HG02623 (cell line): ENCODE results near the gene NFXL1.

ENCODE experiments used
- ATAC-seq: cut with Tn5 transposase; IDR thresholded peaks from one replicate; pipeline ENCODE4 v1.9.1; 2021; ENCODE audit warnings: moderate library complexity; ENCODE audit not compliant: unreplicated experiment

The NFXL1 gene

GRCh38 chr4:47899639-47900038 is 14.7 kb downstream of the NFXL1 start:
- no peak for ATAC-seq

- no peak for ATAC-seq
Measured at GRCh38 chr4:47891928-47892327, 22.5 kb downstream of the NFXL1 start.

GRCh38 chr4:47882228-47882627 is 32.2 kb downstream of the NFXL1 start:
- no peak for ATAC-seq

GRCh38 chr4:47879458-47879857 is 34.9 kb downstream of the NFXL1 start:
- ATAC-seq: no peak

- ATAC-seq: no peak
Measured at GRCh38 chr4:47876784-47877546, 37.4 kb downstream of the NFXL1 start.

- no peak for ATAC-seq
Measured at GRCh38 chr4:47876310-47876709, 38.1 kb downstream of the NFXL1 start.

GRCh38 chr4:47873877-47874541 is 40.4 kb downstream of the NFXL1 start:
- no peak for ATAC-seq

- ATAC-seq: no peak
Measured at GRCh38 chr4:47863486-47863885, 50.9 kb downstream of the NFXL1 start.

- ATAC-seq: no peak
Measured at GRCh38 chr4:47862297-47862696, 52.1 kb downstream of the NFXL1 start.

GRCh38 chr4:47860305-47860704 is 54.1 kb downstream of the NFXL1 start:
- no peak for ATAC-seq

GRCh38 chr4:47858006-47858405 is 56.4 kb downstream of the NFXL1 start:
- no peak for ATAC-seq

GRCh38 chr4:47856713-47857112 is 57.7 kb downstream of the NFXL1 start:
- ATAC-seq: no peak

GRCh38 chr4:47855350-47855749 is 59.0 kb downstream of the NFXL1 start:
- no peak for ATAC-seq

- no peak for ATAC-seq
Measured at GRCh38 chr4:47852136-47852535, 62.2 kb downstream of the NFXL1 start.

- ATAC-seq: no peak
Measured at GRCh38 chr4:47849466-47849865, 64.9 kb downstream of the NFXL1 start.

- no peak for ATAC-seq
Measured at GRCh38 chr4:47848041-47848440, 66.3 kb downstream of the NFXL1 start.

GRCh38 chr4:47842985-47843384 is 71.4 kb downstream of the NFXL1 start:
- no peak for ATAC-seq

GRCh38 chr4:47840291-47840690 is 74.1 kb downstream of the NFXL1 start:
- no peak for ATAC-seq

- peak; percentile 64 for ATAC-seq
Measured at GRCh38 chr4:47839259-47839658, 75.1 kb downstream of the NFXL1 start.

- no peak for ATAC-seq
Measured at GRCh38 chr4:47838445-47838844, 75.9 kb downstream of the NFXL1 start.

- ATAC-seq: no peak
Measured at GRCh38 chr4:47837908-47838294, 76.5 kb downstream of the NFXL1 start, which contains the start of gene CORIN. Gene CORIN (minus strand): TSS chr4:47838067. CDS start chr4:47837949, 118 bp downstream.

GRCh38 chr4:47837094-47837907 is 77.1 kb downstream of the NFXL1 start:
- ATAC-seq: peak; percentile 54
